Activated CD4-positive, CD25-positive, alpha-beta regulatory T cell treated with anti-CD3 and anti-CD28 coated beads, Interleukin-2, amount 50 U/mL, for 16 hours (primary cell): ENCODE data around the gene ZDHHC24.

ENCODE experiments used
- DNase-seq: peaks from one replicate; pipeline ENCODE4 v3.0.0-alpha.2; 2020; ENCODE audit warnings: low read depth, low spot score

The ZDHHC24 gene

DNA sequence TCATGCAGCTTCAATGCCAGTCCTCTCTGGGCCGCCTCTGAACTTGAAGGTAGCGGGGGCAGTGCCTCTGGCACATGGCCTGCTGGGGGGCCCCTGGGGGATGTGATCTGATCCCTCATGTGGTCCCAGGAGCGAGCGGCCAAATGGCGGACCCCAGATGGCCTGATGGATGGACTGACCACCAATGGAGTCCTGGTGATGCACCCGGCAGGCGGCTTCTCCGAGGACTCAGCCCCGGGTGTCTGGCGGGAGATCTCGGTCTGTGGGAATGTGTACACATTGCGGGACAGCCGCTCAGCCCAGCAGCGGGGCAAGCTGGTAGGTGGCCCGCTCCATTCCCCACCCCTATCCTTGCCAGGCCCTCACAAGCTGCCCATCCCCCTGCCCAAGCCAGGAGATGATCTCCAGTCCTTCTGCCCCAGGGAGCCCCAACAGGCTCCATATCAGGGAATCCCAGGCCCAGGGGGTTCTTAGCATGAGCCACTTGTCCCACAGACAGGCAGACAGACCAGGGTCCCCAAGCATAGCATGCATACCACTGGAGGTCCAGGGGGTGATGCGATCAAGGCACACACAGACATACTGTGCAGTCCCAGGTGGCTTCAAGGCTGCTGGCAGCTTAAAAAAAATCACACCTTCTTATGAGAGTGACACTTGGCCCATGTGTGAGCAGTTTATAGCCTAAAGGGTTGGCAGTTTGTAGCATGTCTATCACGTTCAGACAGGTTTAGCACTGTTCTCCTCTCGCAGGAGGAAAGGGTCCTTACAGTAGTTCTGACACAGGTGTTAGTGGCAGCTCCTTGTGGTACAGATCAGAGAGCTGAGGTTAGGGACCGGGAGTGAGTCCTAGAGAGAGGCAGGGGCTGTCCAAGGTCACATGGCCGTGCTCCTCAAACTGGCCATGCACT, 72.0 kb downstream of the ZDHHC24 start:
- no peak for DNase-seq

GRCh38 chr11:66473167-66473566, 72.7 kb downstream of the ZDHHC24 start:
- no peak for DNase-seq

GRCh38 chr11:66472054-66472453, 73.8 kb downstream of the ZDHHC24 start:
- no peak for DNase-seq

DNA sequence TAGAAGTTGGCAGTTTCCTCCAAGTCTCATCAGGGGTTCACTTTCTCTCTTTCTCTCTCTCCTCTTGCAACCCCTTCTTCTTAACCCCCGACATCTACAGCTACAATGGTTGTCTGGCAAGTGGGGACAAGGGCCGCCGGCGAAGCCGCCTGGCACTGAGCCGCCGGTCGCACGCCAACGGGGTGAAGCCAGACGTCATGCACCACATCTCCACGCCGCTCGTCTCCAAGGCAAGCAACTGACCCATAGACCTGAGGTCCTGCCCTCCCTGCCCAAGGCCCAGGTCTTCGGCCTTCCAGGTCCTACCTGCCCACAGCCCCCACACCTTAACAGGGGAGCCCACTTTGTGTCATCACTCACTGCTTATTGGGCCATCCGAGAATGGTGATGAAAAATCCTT, 74.7 kb downstream of the ZDHHC24 start:
- DNase-seq: no peak
